ENCODE measurements around the gene ZBTB22.

DNA sequence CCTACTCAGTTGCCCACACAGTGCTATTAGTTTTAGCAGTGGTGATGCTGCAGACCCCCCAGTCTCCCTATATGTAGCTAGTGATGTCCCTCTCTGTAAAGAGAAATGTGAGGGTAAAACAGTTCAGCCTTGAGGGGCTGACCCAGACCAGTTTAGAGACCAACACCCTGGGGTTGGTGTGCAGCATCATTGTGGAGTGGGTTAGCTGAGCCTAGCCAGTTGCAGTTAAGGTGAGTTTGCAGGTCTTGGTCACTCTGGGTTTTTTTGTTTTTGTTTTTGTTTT lies 41.0 kb downstream of the ZBTB22 start:
- TF ChIP-seq, protein P1, sequence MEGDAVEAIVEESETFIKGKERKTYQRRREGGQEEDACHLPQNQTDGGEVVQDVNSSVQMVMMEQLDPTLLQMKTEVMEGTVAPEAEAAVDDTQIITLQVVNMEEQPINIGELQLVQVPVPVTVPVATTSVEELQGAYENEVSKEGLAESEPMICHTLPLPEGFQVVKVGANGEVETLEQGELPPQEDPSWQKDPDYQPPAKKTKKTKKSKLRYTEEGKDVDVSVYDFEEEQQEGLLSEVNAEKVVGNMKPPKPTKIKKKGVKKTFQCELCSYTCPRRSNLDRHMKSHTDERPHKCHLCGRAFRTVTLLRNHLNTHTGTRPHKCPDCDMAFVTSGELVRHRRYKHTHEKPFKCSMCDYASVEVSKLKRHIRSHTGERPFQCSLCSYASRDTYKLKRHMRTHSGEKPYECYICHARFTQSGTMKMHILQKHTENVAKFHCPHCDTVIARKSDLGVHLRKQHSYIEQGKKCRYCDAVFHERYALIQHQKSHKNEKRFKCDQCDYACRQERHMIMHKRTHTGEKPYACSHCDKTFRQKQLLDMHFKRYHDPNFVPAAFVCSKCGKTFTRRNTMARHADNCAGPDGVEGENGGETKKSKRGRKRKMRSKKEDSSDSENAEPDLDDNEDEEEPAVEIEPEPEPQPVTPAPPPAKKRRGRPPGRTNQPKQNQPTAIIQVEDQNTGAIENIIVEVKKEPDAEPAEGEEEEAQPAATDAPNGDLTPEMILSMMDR (IDR thresholded peaks at IDR 0.05): no peak
- TF ChIP-seq EZH2 (IDR thresholded peaks at IDR 0.05; ENCODE audit: borderline replicate concordance, insufficient read depth, low read depth, low read length, poor library complexity, severe bottlenecking): no peak
